ENCODE data around the gene WDR70. TPM values are rescaled to one million over a fixed set of nuclear protein-coding genes. Genes with fewer than 3 reads are reported as not detected.
A peak's percentile ranks its signal among the peaks of the same experiment; 100 is the strongest.

The WDR70 gene
- total and polyA plus RNA-seq, 2 donors (not counting 1 experiment from before 2014, with no cell fraction given), result 31.4 to 34.0 TPM

- Histone ChIP-seq H3K79me2 (ENCODE audit: control insufficient read depth, insufficient read depth, low read length) (no peaks in the 10 kb centered on the region), H3K4me3 (replicated peaks in 1 of 4; ENCODE audit: control extremely low read depth in 1 of 4, insufficient read depth in 1 of 4, low read depth in 3 of 4, low read length in 4 of 4) (no peak overlapping the region), H3K27ac (ENCODE audit: insufficient read depth, low read length) (no peak overlapping the region), H2AFZ (ENCODE audit: low read length) (no peak overlapping the region), H4K20me1 (ENCODE audit: control insufficient read depth, extremely low read depth, insufficient read depth, low read length) (no peaks in the 10 kb centered on the region), H3K27me3 (ENCODE audit: control insufficient read depth, insufficient read depth, low read length) (no peaks in the 10 kb centered on the region), H3K9ac (ENCODE audit: insufficient read depth, low read length) (no peak overlapping the region), H3K4me2 (ENCODE audit: extremely low read depth, insufficient read depth, low read length) (no peak overlapping the region), H3K36me3 (ENCODE audit: control insufficient read depth, insufficient read depth, low read length) (no peaks in the 10 kb centered on the region), H3K9me3 (ENCODE audit: control insufficient read depth, insufficient read depth, low read depth, low read length) (no peaks in the 10 kb centered on the region), H3K4me1 (ENCODE audit: control insufficient read depth, extremely low read depth, insufficient read depth, low read length) (no peaks in the 10 kb centered on the region)
- TF ChIP-seq CTCF (conservative IDR thresholded peaks at IDR 0.05 in 1 of 2, IDR thresholded peaks at IDR 0.05 in 1 of 2; ENCODE audit: low read depth in 1 of 2, low read length in 2 of 2) (no peak), EZH2 (IDR thresholded peaks at IDR 0.05; ENCODE audit: low read length, missing control alignments) (no peak)
- no peak for DNase-seq (ENCODE audit: low read depth in 2 of 2)
These were observed 315.7 kb downstream of the WDR70 start for GRCh38 chr5:37694867-37695266.

- H3K27ac ChIP-seq (ENCODE audit: insufficient read depth, low read length), result no peak overlapping the region
- TF ChIP-seq EZH2 (IDR thresholded peaks at IDR 0.05; ENCODE audit: low read length, missing control alignments) (no peak), CTCF (conservative IDR thresholded peaks at IDR 0.05 in 1 of 2, IDR thresholded peaks at IDR 0.05 in 1 of 2; ENCODE audit: low read depth in 1 of 2, low read length in 2 of 2) (no peak)
- no peak overlapping the region for H3K9ac ChIP-seq (ENCODE audit: insufficient read depth, low read length)
- no peak overlapping the region for H2AFZ ChIP-seq (ENCODE audit: low read length)
- no peaks in the 10 kb centered on the region for H3K4me1 ChIP-seq (ENCODE audit: control insufficient read depth, extremely low read depth, insufficient read depth, low read length)
- no peak overlapping the region for H3K4me3 ChIP-seq (replicated peaks in 1 of 4; ENCODE audit: control extremely low read depth in 1 of 4, insufficient read depth in 1 of 4, low read depth in 3 of 4, low read length in 4 of 4)
- no peak overlapping the region for H3K4me2 ChIP-seq (ENCODE audit: extremely low read depth, insufficient read depth, low read length)
- no peaks in the 10 kb centered on the region for H3K9me3 ChIP-seq (ENCODE audit: control insufficient read depth, insufficient read depth, low read depth, low read length)
- no peak for DNase-seq (ENCODE audit: low read depth in 2 of 2)
- H3K27me3 ChIP-seq (ENCODE audit: control insufficient read depth, insufficient read depth, low read length), result no peaks in the 10 kb centered on the region
- no peaks in the 10 kb centered on the region for H3K79me2 ChIP-seq (ENCODE audit: control insufficient read depth, insufficient read depth, low read length)
- no peaks in the 10 kb centered on the region for H3K36me3 ChIP-seq (ENCODE audit: control insufficient read depth, insufficient read depth, low read length)
- H4K20me1 ChIP-seq (ENCODE audit: control insufficient read depth, extremely low read depth, insufficient read depth, low read length), result no peaks in the 10 kb centered on the region
These were observed 316.5 kb downstream of the WDR70 start for GRCh38 chr5:37695647-37696046.

GRCh38 chr5:37696190-37697021 lies 317.3 kb downstream of the WDR70 start:
- Histone ChIP-seq H3K9ac (ENCODE audit: insufficient read depth, low read length) (no peak overlapping the region), H4K20me1 (ENCODE audit: control insufficient read depth, extremely low read depth, insufficient read depth, low read length) (no peaks in the 10 kb centered on the region), H3K4me1 (ENCODE audit: control insufficient read depth, extremely low read depth, insufficient read depth, low read length) (no peaks in the 10 kb centered on the region), H3K27ac (ENCODE audit: insufficient read depth, low read length) (no peak overlapping the region), H3K4me2 (ENCODE audit: extremely low read depth, insufficient read depth, low read length) (peak overlapping the region; percentile 35), H3K9me3 (ENCODE audit: control insufficient read depth, insufficient read depth, low read depth, low read length) (no peaks in the 10 kb centered on the region), H3K36me3 (ENCODE audit: control insufficient read depth, insufficient read depth, low read length) (no peaks in the 10 kb centered on the region), H3K4me3 (replicated peaks in 1 of 4; ENCODE audit: control extremely low read depth in 1 of 4, insufficient read depth in 1 of 4, low read depth in 3 of 4, low read length in 4 of 4) (no peak overlapping the region), H3K27me3 (ENCODE audit: control insufficient read depth, insufficient read depth, low read length) (no peaks in the 10 kb centered on the region), H2AFZ (ENCODE audit: low read length) (no peak overlapping the region), H3K79me2 (ENCODE audit: control insufficient read depth, insufficient read depth, low read length) (no peaks in the 10 kb centered on the region)
- DNase-seq (ENCODE audit: low read depth in 2 of 2), result peak; percentile 68 to 83
- TF ChIP-seq EZH2 (IDR thresholded peaks at IDR 0.05; ENCODE audit: low read length, missing control alignments), result no peak
- no peak for TF ChIP-seq CTCF (conservative IDR thresholded peaks at IDR 0.05 in 1 of 2, IDR thresholded peaks at IDR 0.05 in 1 of 2; ENCODE audit: low read depth in 1 of 2, low read length in 2 of 2)

Measured in fibroblast of lung (primary cell).